GM21825 (cell line): ENCODE data around the gene SINHCAF.

Experiments
- ATAC-seq: cut with Tn5 transposase; IDR thresholded peaks from one replicate; pipeline ENCODE4 v1.9.1; 2021; ENCODE audit warnings: mild to moderate bottlenecking, moderate library complexity; ENCODE audit not compliant: unreplicated experiment

The SINHCAF gene

GRCh38 chr12:31311634-31312258 is 14.2 kb downstream of the SINHCAF start:
- ATAC-seq, result no peak

GRCh38 chr12:31310488-31310887 is 15.5 kb downstream of the SINHCAF start:
- no peak for ATAC-seq

- no peak for ATAC-seq
Measured at GRCh38 chr12:31309279-31309678, 16.7 kb downstream of the SINHCAF start.

GRCh38 chr12:31308116-31308515 is 17.8 kb downstream of the SINHCAF start:
- no peak for ATAC-seq

- ATAC-seq, result no peak
Measured at GRCh38 chr12:31306866-31307265, 19.1 kb downstream of the SINHCAF start.

GRCh38 chr12:31303466-31303865 is 22.5 kb downstream of the SINHCAF start:
- no peak for ATAC-seq

- no peak for ATAC-seq
Measured at GRCh38 chr12:31301311-31301710, 24.6 kb downstream of the SINHCAF start.

GRCh38 chr12:31300783-31301182 is 25.2 kb downstream of the SINHCAF start:
- no peak for ATAC-seq

GRCh38 chr12:31300341-31300740 is 25.6 kb downstream of the SINHCAF start:
- ATAC-seq, result no peak

- no peak for ATAC-seq
Measured at GRCh38 chr12:31298922-31299321, 27.0 kb downstream of the SINHCAF start.

GRCh38 chr12:31298515-31298910 is 27.4 kb downstream of the SINHCAF start:
- ATAC-seq, result no peak

GRCh38 chr12:31297572-31298514 is 28.1 kb downstream of the SINHCAF start:
- no peak for ATAC-seq

- ATAC-seq, result no peak
Measured at GRCh38 chr12:31289441-31289840, 36.5 kb downstream of the SINHCAF start.

- no peak for ATAC-seq
Measured at GRCh38 chr12:31288381-31288780, 37.6 kb downstream of the SINHCAF start.

- ATAC-seq, result no peak
Measured at GRCh38 chr12:31280183-31280582, 45.8 kb downstream of the SINHCAF start.

- ATAC-seq, result no peak
Measured at GRCh38 chr12:31279390-31279924, 46.5 kb downstream of the SINHCAF start.

GRCh38 chr12:31278832-31279231 is 47.1 kb downstream of the SINHCAF start:
- ATAC-seq, result no peak

GRCh38 chr12:31278424-31278823 is 47.5 kb downstream of the SINHCAF start:
- ATAC-seq, result no peak

- ATAC-seq, result no peak
Measured at GRCh38 chr12:31277081-31277480, 48.9 kb downstream of the SINHCAF start.

- ATAC-seq, result no peak
Measured at GRCh38 chr12:31275491-31275890, 50.5 kb downstream of the SINHCAF start.

- ATAC-seq, result no peak
Measured at GRCh38 chr12:31274520-31275300, 51.2 kb downstream of the SINHCAF start.
